Cerebellar cortex (tissue), 1 donor: ENCODE results near the gene BTBD16.

Experiments
- DNase-seq: peaks from one replicate; pipeline ENCODE4 v3.0.0-alpha.2; 2015; ENCODE audit warnings: low spot score

The BTBD16 gene

GRCh38 chr10:122343135-122343800, 72.2 kb downstream of the BTBD16 start:
- no peak for DNase-seq

DNA sequence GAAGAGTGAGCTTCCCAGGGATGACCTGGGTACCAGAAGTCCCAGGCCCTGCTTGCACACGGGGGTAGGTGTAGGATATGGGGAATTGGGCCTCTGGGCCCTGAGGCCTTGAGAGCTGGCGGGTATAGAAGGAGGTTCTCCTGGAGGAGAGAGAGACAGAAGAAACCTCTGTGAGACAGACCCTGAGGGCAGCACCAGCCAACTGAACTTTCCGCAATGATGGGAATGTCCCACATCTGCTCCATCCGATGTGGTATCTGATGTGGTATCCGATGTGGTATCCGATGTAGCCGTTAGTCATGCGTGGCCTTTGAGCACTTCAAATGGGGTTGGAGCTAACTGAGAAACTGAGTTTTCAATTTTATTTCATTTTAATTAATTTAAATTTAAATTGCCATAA, 72.8 kb downstream of the BTBD16 start:
- DNase-seq = no peak

GRCh38 chr10:122344741-122345258, 73.7 kb downstream of the BTBD16 start:
- DNase-seq = no peak

GRCh38 chr10:122346326-122346950, 75.3 kb downstream of the BTBD16 start:
- DNase-seq = no peak

- DNase-seq = no peak
Measured at GRCh38 chr10:122347170-122347841, 76.2 kb downstream of the BTBD16 start.

DNA sequence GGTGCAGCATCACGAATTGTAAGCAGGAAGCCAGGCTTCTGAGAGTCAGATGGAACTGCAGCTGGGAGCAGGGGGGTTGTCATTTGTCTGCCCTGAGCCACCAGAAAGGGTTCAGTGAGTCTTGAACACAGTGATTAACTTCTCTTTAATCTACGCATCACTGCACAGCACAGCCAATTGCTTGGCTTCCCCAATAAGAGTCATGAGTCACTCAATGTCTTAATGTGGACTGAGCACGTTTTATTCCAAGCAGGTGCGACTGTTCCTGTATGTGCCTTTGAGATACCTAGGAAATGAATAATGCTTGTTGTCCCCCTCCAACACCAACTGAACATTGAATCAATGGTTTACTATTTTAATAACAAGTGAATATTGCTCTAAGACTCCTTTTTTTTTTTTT, 77.4 kb downstream of the BTBD16 start:
- no peak for DNase-seq

- peak; percentile 5 for DNase-seq
Measured at GRCh38 chr10:122348935-122349361, 77.9 kb downstream of the BTBD16 start.

GRCh38 chr10:122349758-122350369, 78.8 kb downstream of the BTBD16 start:
- DNase-seq = no peak

DNA sequence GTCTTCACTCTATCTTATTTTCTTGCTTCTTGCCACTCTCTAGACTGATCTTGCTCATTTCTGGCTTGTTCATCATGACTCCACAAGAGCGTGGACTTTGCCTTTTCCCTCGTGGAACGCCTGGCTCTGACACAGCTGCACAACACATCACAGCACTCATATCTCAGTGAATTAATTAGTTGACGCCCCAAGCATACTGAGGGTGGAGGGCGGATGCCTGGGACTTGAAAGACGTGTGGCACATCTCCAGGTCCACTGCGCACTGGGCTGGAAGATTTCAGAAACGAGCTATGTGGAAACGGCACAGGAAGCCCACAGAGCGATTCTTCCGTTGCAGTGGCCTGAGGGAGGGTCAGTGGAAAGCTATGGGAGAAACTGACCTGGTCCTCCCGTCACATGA, 79.8 kb downstream of the BTBD16 start:
- DNase-seq = no peak

DNA sequence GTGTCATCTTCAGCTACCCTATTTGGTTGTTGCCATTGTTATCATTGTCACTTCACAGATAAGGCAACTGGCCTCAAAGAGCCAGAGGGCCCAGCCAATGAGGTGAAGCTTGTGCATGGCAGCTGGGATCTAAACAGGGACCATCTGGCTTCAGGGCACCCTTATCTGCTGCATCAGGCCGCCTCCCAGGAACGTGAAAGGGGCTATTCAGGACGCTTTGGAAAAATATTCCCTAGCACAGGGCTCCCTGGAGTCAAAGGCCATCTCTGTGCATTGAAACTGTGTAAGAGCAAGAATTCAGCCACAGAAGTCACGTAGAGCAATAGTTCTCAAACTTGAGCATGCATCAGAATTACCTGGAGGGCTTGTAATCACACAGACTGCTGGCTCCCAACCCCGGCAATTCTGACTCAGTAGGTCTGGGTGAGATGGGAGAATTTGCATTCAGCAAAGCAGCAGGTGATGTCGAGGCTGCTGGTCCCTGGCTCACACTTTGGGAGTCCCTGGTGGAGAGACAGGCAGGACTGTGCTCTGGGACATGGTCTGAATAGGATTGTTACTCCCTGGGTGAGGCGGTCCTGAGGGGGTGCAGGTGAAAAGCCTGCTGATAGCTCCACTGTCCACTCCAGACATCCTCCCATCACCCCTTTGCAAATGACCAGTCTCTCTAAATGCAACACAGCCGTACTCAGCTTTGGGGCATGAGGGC, 81.9 kb downstream of the BTBD16 start:
- no peak for DNase-seq

DNA sequence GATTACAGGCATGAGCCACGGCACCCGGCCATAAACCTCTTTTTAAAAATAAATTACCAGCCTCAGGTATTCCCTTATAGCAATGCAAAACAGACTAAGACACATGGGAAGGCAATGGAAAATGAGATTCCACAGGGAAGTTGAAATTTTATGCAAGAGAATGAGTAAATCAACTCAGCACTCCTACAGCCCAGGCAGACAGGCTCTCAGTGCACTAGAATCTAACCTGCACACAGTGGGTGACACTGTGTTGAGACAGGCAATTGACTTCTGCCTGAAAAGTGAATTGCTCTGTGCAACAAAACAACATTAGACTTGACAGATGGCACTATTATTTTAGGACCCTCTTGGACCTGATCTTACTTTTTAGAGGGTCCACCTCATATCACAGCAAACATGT, 83.3 kb downstream of the BTBD16 start:
- DNase-seq = no peak

DNA sequence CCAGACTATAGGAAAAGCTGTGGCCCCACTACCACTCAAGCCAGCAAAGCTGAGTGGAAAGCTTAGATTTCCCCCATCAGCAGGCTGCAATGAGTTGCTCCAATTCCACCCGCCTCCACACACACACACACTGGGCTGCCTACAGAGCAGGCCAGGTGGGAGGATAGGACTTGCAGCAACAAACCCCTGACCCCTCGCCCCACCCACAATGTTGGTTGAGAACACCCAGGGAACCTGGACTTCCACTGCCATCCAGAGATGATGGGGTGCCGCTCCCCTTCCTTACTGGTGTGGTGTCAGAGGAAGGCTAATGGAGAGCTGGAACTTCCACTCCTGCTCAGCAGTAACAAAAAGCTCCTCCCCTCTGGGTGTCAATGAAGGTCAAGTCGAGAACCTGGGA, 86.6 kb downstream of the BTBD16 start:
- no peak for DNase-seq

GRCh38 chr10:122359621-122360020, 88.5 kb downstream of the BTBD16 start:
- no peak for DNase-seq

GRCh38 chr10:122361046-122361445, 90.0 kb downstream of the BTBD16 start:
- no peak for DNase-seq

- no peak for DNase-seq
Measured at GRCh38 chr10:122362031-122362592, 91.0 kb downstream of the BTBD16 start.

- DNase-seq = no peak
Measured at GRCh38 chr10:122362621-122363020, 91.5 kb downstream of the BTBD16 start.

GRCh38 chr10:122363311-122363710, 92.2 kb downstream of the BTBD16 start:
- DNase-seq = no peak

GRCh38 chr10:122363722-122364463, 92.8 kb downstream of the BTBD16 start:
- no peak for DNase-seq

DNA sequence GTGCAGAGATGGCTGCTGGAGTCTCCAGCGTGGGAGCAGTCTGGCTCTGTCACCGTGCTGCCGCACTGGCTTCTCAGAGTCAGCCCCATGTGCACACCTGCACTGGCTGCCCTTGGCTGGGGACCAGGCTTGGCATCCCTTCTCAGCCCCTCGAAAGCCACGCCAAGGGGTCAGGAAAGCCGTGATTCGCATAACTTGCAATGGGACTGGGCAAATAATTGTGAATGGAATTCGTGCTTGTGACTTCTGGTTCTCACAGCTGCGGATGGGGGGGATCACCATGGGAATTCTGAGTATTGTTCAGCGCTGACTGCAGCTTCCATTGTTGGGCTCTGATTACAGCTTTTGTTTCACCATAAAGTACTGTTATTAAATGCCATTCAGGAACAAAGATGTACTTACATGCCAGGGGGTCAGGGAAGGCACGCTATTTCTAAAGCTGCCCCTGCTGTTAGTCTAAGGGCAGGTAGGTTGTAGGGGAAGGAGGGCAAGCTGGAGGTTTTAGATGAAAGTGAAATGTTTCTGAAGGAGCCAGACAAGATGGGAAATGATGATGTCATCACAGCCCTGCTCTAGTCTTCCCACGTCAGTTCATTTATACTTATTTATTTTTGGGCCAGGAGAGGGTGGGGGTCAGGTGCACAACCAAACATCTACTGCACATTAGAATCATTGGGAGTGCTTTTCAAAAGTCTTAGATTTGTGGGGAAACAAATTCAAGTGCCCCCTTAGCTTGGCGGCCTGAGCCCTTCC, 97.6 kb downstream of the BTBD16 start:
- DNase-seq = no peak

DNA sequence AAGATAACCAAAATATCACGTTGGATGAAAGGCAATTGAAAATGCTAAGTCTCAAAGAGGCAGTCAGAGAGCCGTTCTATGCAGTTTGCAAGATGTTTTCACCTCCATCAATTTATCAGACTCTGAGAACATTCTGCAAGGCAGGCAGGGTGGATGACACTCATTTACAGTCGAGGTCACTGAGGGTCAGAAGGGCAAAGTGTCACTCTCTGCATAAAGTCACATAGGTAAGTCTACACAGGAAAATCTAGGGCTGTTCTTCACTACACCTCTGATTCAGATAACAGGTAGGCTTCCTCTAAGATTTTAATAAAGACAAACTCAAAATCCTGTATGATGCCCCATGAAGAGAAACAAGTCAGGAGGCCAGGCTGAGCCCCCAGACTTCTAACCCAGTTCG, 102.0 kb downstream of the BTBD16 start:
- no peak for DNase-seq
